Neural cell (in vitro differentiated cells): ENCODE results near the gene UQCRQ.

Source experiments
- EP300 ChIP-seq: fragments of 450-650 bp; conservative IDR thresholded peaks from 2 replicates; pipeline ENCODE4 v1.6.1; 2014; ENCODE audit warnings: antibody characterized with exemption, mild to moderate bottlenecking, moderate library complexity; ENCODE audit not compliant: poor library complexity, severe bottlenecking
- EZH2 ChIP-seq: fragments of 200-600, 300-800 bp; shearing (Covaris generic), sonication (generic); IDR thresholded peaks from 2 replicates; pipeline ENCODE4 v1.6.1; 2014; ENCODE audit warnings: antibody characterized with exemption, low read length, borderline replicate concordance, mild to moderate bottlenecking; ENCODE audit not compliant: insufficient read depth, poor library complexity, severe bottlenecking
- RAD21 ChIP-seq: fragments of 450-650 bp; conservative IDR thresholded peaks from 2 replicates; pipeline ENCODE4 v1.6.1; 2014; ENCODE audit warnings: antibody characterized with exemption, mild to moderate bottlenecking, moderate library complexity
- TAF1 ChIP-seq: IDR thresholded peaks from 2 replicates; pipeline ENCODE4 v1.6.1; 2012; ENCODE audit warnings: low read depth
- TF ChIP-seq, protein P1 (sequence below): fragments of 450-650 bp; IDR thresholded peaks from 2 replicates; pipeline ENCODE4 v1.5.1; 2014; ENCODE audit warnings: antibody characterized with exemption, mild to moderate bottlenecking, moderate library complexity; ENCODE audit not compliant: poor library complexity, severe bottlenecking

DNA sequence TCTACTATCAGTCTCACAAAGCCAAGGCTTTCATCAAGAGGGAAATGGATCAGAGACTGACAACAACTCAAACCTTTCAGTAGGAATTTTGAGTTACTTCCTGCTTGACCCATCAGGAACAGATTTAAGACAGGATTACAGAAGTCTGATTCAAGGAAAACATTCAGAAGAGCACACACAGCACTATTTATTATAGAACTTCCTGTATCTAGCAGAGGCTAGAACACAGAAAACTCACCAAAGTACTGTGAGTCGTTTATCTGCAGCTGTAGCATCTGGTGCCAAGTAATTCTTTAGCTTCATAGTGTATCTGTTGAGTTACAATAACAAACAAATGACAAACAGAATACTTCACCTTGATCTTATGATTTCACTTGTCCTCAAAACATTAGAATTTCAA, 20.8 kb downstream of the UQCRQ start:
- TF ChIP-seq, protein P1, sequence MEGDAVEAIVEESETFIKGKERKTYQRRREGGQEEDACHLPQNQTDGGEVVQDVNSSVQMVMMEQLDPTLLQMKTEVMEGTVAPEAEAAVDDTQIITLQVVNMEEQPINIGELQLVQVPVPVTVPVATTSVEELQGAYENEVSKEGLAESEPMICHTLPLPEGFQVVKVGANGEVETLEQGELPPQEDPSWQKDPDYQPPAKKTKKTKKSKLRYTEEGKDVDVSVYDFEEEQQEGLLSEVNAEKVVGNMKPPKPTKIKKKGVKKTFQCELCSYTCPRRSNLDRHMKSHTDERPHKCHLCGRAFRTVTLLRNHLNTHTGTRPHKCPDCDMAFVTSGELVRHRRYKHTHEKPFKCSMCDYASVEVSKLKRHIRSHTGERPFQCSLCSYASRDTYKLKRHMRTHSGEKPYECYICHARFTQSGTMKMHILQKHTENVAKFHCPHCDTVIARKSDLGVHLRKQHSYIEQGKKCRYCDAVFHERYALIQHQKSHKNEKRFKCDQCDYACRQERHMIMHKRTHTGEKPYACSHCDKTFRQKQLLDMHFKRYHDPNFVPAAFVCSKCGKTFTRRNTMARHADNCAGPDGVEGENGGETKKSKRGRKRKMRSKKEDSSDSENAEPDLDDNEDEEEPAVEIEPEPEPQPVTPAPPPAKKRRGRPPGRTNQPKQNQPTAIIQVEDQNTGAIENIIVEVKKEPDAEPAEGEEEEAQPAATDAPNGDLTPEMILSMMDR, result no peak
- TF ChIP-seq TAF1 (no peak), EZH2 (no peak), RAD21 (no peak), EP300 (no peak)
